GM19043 (cell line): ENCODE results near the gene XRCC3.

Experiments
- ATAC-seq: cut with Tn5 transposase; IDR thresholded peaks from one replicate; pipeline ENCODE4 v1.9.1; 2021; ENCODE audit warnings: low read depth; ENCODE audit not compliant: unreplicated experiment

The XRCC3 gene

GRCh38 chr14:103727313-103727980 lies 12.2 kb upstream of the XRCC3 start:
- ATAC-seq, result no peak

- ATAC-seq, result no peak
Observed at GRCh38 chr14:103726474-103726873, 11.2 kb upstream of the XRCC3 start.

GRCh38 chr14:103725739-103726395 lies 10.6 kb upstream of the XRCC3 start:
- ATAC-seq, result no peak

GRCh38 chr14:103725001-103725682 lies 9.9 kb upstream of the XRCC3 start:
- no peak for ATAC-seq

- ATAC-seq, result no peak
Observed at GRCh38 chr14:103724116-103724515, 8.9 kb upstream of the XRCC3 start.

- ATAC-seq, result no peak
Observed at GRCh38 chr14:103723748-103724081, 8.5 kb upstream of the XRCC3 start.

GRCh38 chr14:103721334-103722120 lies 6.3 kb upstream of the XRCC3 start:
- ATAC-seq, result no peak

- ATAC-seq, result no peak
Observed at GRCh38 chr14:103719751-103720150, 4.5 kb upstream of the XRCC3 start.

GRCh38 chr14:103718572-103718971 lies 3.3 kb upstream of the XRCC3 start:
- no peak for ATAC-seq

GRCh38 chr14:103716899-103717411 lies 1.7 kb upstream of the XRCC3 start:
- no peak for ATAC-seq

- no peak for ATAC-seq
Observed at GRCh38 chr14:103716091-103716801, 995 bp upstream of the XRCC3 start.

- no peak for ATAC-seq
Observed at GRCh38 chr14:103714063-103714724, 1.1 kb downstream of the XRCC3 start.

GRCh38 chr14:103713304-103714062 lies 1.8 kb downstream of the XRCC3 start:
- ATAC-seq, result no peak

GRCh38 chr14:103712633-103713247 lies 2.5 kb downstream of the XRCC3 start:
- no peak for ATAC-seq

GRCh38 chr14:103711516-103712431 lies 3.5 kb downstream of the XRCC3 start:
- ATAC-seq, result no peak

- ATAC-seq, result no peak
Observed at GRCh38 chr14:103710771-103711377, 4.4 kb downstream of the XRCC3 start.

GRCh38 chr14:103709814-103710213 lies 5.4 kb downstream of the XRCC3 start:
- ATAC-seq, result no peak
